Brain microvascular endothelial cell (primary cell): ENCODE data around the gene COG5.
"Not testable (repeated sequence)": the region's sequence is repeated elsewhere in the genome, so short reads cannot be mapped to it uniquely, and the experiment has no call there.

Experiments
- DNase-seq: peaks from one replicate; pipeline ENCODE4 v3.0.0-alpha.2; 2020
- H3K27ac ChIP-seq: fragments of 250-450 bp; sonication (Bioruptor Pico); 2 replicates; pipeline ENCODE4 v1.5.1; 2020; ENCODE audit warnings: mild to moderate bottlenecking, moderate library complexity
- H3K27me3 ChIP-seq: fragments of 250-450 bp; sonication (Bioruptor Pico); replicated peaks from 2 replicates; pipeline ENCODE4 v1.5.1; 2020; ENCODE audit warnings: mild to moderate bottlenecking
- H3K36me3 ChIP-seq: fragments of 250-450 bp; sonication (Bioruptor Pico); replicated peaks from 2 replicates; pipeline ENCODE4 v1.5.1; 2020; ENCODE audit warnings: mild to moderate bottlenecking
- H3K4me3 ChIP-seq: 2 replicates; pipeline ENCODE4 v1.5.1; 2011; ENCODE audit warnings: low read depth, mild to moderate bottlenecking, control low read depth, low read length, moderate library complexity
- CTCF ChIP-seq: IDR thresholded peaks from 2 replicates; pipeline ENCODE4 v1.5.1; 2011; ENCODE audit warnings: low read depth, mild to moderate bottlenecking, moderate library complexity, low read length, control low read depth, inconsistent platforms; ENCODE audit errors: missing control alignments
- in situ Hi-C: cut with HindIII; loops from 2 replicates; pipeline ENCODE4 v1.10.0; 2017; ENCODE audit warnings: low sequenced_read_pairs, low pct_ligation_motif_present

Gene COG5

GRCh38 chr7:107161415-107161814 lies 402.3 kb downstream of the COG5 start:
- in situ Hi-C loops = no loop called here
- Histone ChIP-seq H3K36me3 (no peaks in the 10 kb centered on the region), H3K4me3 (no peak overlapping the region), H3K27me3 (no peaks in the 10 kb centered on the region), H3K27ac (no peak overlapping the region)
- no peak for TF ChIP-seq CTCF
- DNase-seq = no peak

GRCh38 chr7:107160389-107160788 lies 403.3 kb downstream of the COG5 start:
- Histone ChIP-seq H3K27me3 (no peaks in the 10 kb centered on the region), H3K36me3 (no peaks in the 10 kb centered on the region), H3K4me3 (no peak overlapping the region), H3K27ac (no peak overlapping the region)
- no peak for DNase-seq
- in situ Hi-C loops = no loop called here
- no peak for TF ChIP-seq CTCF

GRCh38 chr7:107158028-107158427 lies 405.7 kb downstream of the COG5 start:
- no peak for DNase-seq
- in situ Hi-C loops = no loop called here
- no peak for TF ChIP-seq CTCF
- H3K27ac ChIP-seq = no peak overlapping the region
- H3K27me3 ChIP-seq = no peaks in the 10 kb centered on the region
- no peaks in the 10 kb centered on the region for H3K36me3 ChIP-seq
- no peak overlapping the region for H3K4me3 ChIP-seq

GRCh38 chr7:107157091-107157490 lies 406.6 kb downstream of the COG5 start:
- Histone ChIP-seq H3K36me3 (no peaks in the 10 kb centered on the region), H3K27me3 (no peaks in the 10 kb centered on the region), H3K4me3 (no peak overlapping the region), H3K27ac (no peak overlapping the region)
- no peak for TF ChIP-seq CTCF
- in situ Hi-C loops = no loop called here
- DNase-seq = no peak

GRCh38 chr7:107155726-107156125 lies 408.0 kb downstream of the COG5 start:
- DNase-seq, H3K27ac ChIP-seq, in situ Hi-C loops, H3K4me3 ChIP-seq, H3K36me3 ChIP-seq, H3K27me3 ChIP-seq: not testable (repeated sequence)

- no peak overlapping the region for H3K27ac ChIP-seq
- in situ Hi-C loops = no loop called here
- no peak for TF ChIP-seq CTCF
- no peak for DNase-seq
- H3K36me3 ChIP-seq = no peaks in the 10 kb centered on the region
- no peaks in the 10 kb centered on the region for H3K27me3 ChIP-seq
- H3K4me3 ChIP-seq = no peak overlapping the region
Measured at GRCh38 chr7:107154826-107155225, 408.9 kb downstream of the COG5 start.
